Trophoblast cell (in vitro differentiated cells and primary cell): ENCODE data around the gene TAF1B.

Experiments used
- DNase-seq, 2 donors: peaks; one replicate each; pipeline ENCODE4 v3.0.0-alpha.2; 2016
- H2AFZ ChIP-seq: 2 replicates; pipeline ENCODE4 v1.6.1; 2013; ENCODE audit warnings: low read length, moderate library complexity, mild to moderate bottlenecking; ENCODE audit not compliant: insufficient read depth, poor library complexity
- H2AK5ac ChIP-seq: 2 replicates; pipeline ENCODE4 v1.6.1; 2013; ENCODE audit warnings: mild to moderate bottlenecking, low read length
- H2BK120ac ChIP-seq: 2 replicates; pipeline ENCODE4 v1.6.1; 2013; ENCODE audit warnings: low read length, mild to moderate bottlenecking, moderate library complexity; ENCODE audit not compliant: insufficient read depth, poor library complexity
- H2BK12ac ChIP-seq: 2 replicates; pipeline ENCODE4 v1.6.1; 2013; ENCODE audit warnings: mild to moderate bottlenecking, low read length, moderate library complexity
- H2BK5ac ChIP-seq: 2 replicates; pipeline ENCODE4 v1.6.1; 2013; ENCODE audit warnings: low read length, low read depth, moderate library complexity, mild to moderate bottlenecking; ENCODE audit not compliant: poor library complexity
- H3K14ac ChIP-seq: 2 replicates; pipeline ENCODE4 v1.6.1; 2013; ENCODE audit warnings: mild to moderate bottlenecking, low read length
- H3K18ac ChIP-seq: 2 replicates; pipeline ENCODE4 v1.6.1; 2013; ENCODE audit warnings: mild to moderate bottlenecking, low read length
- H3K23ac ChIP-seq: 2 replicates; pipeline ENCODE4 v1.6.1; 2013; ENCODE audit warnings: low read length
- H3K27ac ChIP-seq: 2 replicates; pipeline ENCODE4 v1.5.1; 2013; ENCODE audit warnings: low read depth, mild to moderate bottlenecking, inconsistent platforms, low read length, moderate library complexity
- H3K27me3 ChIP-seq: 2 replicates; pipeline ENCODE4 v1.6.1; 2013; ENCODE audit warnings: inconsistent platforms, mild to moderate bottlenecking, low read length, moderate library complexity; ENCODE audit not compliant: insufficient read depth
- H3K36me3 ChIP-seq, 2 experiments: 1 replicate in 1 of 2; 2 replicates in 1 of 2; pipeline ENCODE4 v1.6.1; 2013; ENCODE audit warnings: low read length in 2 of 2, mild to moderate bottlenecking in 2 of 2, moderate library complexity in 1 of 2; ENCODE audit not compliant: insufficient read depth in 2 of 2, control insufficient read depth in 1 of 2
- H3K4ac ChIP-seq: 2 replicates; pipeline ENCODE4 v1.6.1; 2013; ENCODE audit warnings: low read depth, mild to moderate bottlenecking, low read length, moderate library complexity
- H3K4me1 ChIP-seq, 2 experiments: 1 replicate in 1 of 2; 2 replicates in 1 of 2; pipeline ENCODE4 v1.6.1; 2013; ENCODE audit warnings: low read length in 2 of 2, mild to moderate bottlenecking in 2 of 2, moderate library complexity in 1 of 2; ENCODE audit not compliant: insufficient read depth in 2 of 2, control insufficient read depth in 1 of 2
- H3K4me2 ChIP-seq: 2 replicates; pipeline ENCODE4 v1.6.1; 2013; ENCODE audit warnings: inconsistent platforms, mild to moderate bottlenecking, low read length, moderate library complexity
- H3K4me3 ChIP-seq: 2 replicates; pipeline ENCODE4 v1.5.1; 2013; ENCODE audit warnings: mild to moderate bottlenecking, low read depth, low read length, inconsistent platforms
- H3K79me1 ChIP-seq: one replicate; pipeline ENCODE4 v1.6.1; 2013; ENCODE audit warnings: low read length
- H3K79me2 ChIP-seq: 2 replicates; pipeline ENCODE4 v1.6.1; 2013; ENCODE audit warnings: low read length, mild to moderate bottlenecking; ENCODE audit not compliant: control insufficient read depth, insufficient read depth, poor library complexity
- H3K9ac ChIP-seq: 2 replicates; pipeline ENCODE4 v1.6.1; 2013; ENCODE audit warnings: mild to moderate bottlenecking, low read length
- H3K9me3 ChIP-seq: 2 replicates; pipeline ENCODE4 v1.6.1; 2013; ENCODE audit warnings: low read depth, mild to moderate bottlenecking, control low read depth, inconsistent platforms, low read length; ENCODE audit not compliant: insufficient read depth
- H4K12ac ChIP-seq: 2 replicates; pipeline ENCODE4 v1.6.1; 2013; ENCODE audit warnings: low read depth, mild to moderate bottlenecking, low read length, moderate library complexity
- H4K8ac ChIP-seq: 2 replicates; pipeline ENCODE4 v1.6.1; 2013; ENCODE audit warnings: low read depth, mild to moderate bottlenecking, low read length, moderate library complexity
- H4K91ac ChIP-seq: one replicate; pipeline ENCODE4 v1.6.1; 2013; ENCODE audit warnings: low read depth, mild to moderate bottlenecking, low read length, moderate library complexity
- WGBS: extraction: QIAGEN DNeasy Blood & Tissue Kit; methylation state at CpG from one replicate; pipeline ENCODE4 v1.1.7; 2013; ENCODE audit warnings: missing lambda C conversion rate; ENCODE audit not compliant: insufficient read length, insufficient coverage; ENCODE audit errors: extremely low coverage; 5-methylcytosine and 5-hydroxymethylcytosine counted together

The TAF1B gene

DNA sequence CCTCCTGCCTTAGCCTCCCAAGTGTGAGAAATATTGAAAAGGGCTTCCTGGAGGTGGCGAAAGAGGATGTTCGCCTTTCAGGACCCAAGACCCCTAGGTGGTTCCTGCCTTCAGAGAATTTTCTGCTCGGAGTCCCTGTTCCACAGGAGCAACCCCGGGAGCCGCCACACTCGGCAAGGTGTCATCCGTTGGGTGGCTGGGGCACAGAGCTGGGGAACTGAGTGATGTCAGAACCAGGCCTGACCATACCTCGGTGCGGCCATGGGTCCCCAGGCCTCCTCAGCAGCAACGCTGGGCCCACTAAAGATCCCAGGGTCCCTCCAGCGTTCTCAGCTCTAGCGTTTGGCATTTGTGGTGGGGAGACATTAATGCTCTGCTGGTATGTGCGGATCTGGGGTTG lies 23.7 kb upstream of the TAF1B start:
- DNase-seq, result no peak
- no peak overlapping the region for H3K4me3 ChIP-seq
- H3K9ac ChIP-seq, result no peak overlapping the region
- H2AFZ ChIP-seq, result no peak overlapping the region
- H3K9me3 ChIP-seq, result no peaks in the 10 kb centered on the region
- H4K8ac ChIP-seq, result no peak overlapping the region
- H3K4ac ChIP-seq, result no peak overlapping the region
- no peaks in the 10 kb centered on the region for H3K79me2 ChIP-seq
- H3K23ac ChIP-seq, result no peak overlapping the region
- H3K14ac ChIP-seq, result peak overlapping the region; percentile 62
- H3K4me1 ChIP-seq, result peaks cover 8 to 10% of the 10 kb centered on the region in 2 experiments
- peaks cover 10% of the 10 kb centered on the region for H3K79me1 ChIP-seq
- H2BK5ac ChIP-seq, result peak overlapping the region; percentile 47
- H4K91ac ChIP-seq, result peak overlapping the region; percentile 31
- no peaks in the 10 kb centered on the region for H3K36me3 ChIP-seq
- H2BK12ac ChIP-seq, result peak overlapping the region; percentile 53
- peak overlapping the region; percentile 82 for H2AK5ac ChIP-seq
- no peak overlapping the region for H4K12ac ChIP-seq
- H3K18ac ChIP-seq, result peak overlapping the region; percentile 16
- H3K27me3 ChIP-seq, result no peaks in the 10 kb centered on the region
- H2BK120ac ChIP-seq, result peak overlapping the region; percentile 57
- H3K4me2 ChIP-seq, result no peak overlapping the region
- no CpG with 5 or more reads among the region's 13 CpGs for WGBS
- H3K27ac ChIP-seq, result no peak overlapping the region

DNA sequence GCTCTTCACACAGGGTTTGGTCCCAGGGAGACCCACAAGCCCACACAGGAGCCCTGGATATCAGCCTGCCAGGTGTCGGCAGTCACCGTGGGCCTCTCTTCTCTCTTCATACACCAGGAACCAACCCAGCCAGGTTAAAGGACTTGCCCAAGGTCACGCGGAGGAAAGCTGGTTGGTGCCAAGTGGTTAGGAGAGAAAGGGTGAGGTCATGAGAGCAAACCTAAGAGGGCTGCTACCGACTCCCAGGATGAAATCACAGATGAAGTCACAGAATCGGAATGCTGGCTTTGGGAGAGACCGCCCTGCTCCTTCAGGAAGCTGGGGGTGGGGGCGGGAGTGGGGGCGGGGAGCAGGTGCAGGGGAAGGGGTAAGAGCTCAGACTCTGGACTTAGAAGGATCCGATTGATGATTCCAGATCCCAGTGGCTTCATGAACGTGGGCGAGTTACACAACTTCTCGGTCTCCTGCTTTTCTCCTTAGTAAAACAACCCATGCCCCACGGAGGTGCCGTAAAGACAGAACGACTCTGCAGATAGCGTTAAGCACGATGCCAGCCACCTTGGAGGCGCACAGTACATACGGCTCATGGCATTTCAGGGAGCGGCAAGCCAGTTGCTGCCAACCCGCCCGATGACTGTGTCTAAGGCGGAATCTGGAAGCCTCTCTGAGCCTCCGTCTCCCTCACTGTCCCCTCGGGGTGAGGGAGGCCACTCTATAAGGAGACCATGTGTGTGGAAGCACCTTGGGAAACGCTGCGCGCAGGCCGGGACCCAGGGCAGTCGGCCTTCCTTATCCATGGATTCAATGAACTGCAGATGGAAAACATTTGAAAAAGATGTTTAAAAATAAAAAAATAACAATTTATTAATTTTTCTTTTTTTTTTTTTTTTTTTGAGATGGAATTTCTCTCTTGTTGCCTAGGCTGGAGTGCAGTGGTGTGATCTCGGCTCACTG lies 23.0 kb upstream of the TAF1B start:
- Histone ChIP-seq H3K79me1 (peaks cover 7% of the 10 kb centered on the region), H2BK120ac (peak overlapping the region; percentile 57), H4K12ac (no peak overlapping the region), H4K91ac (peak overlapping the region; percentile 31), H4K8ac (peak overlapping the region; percentile 63), H2BK5ac (peak overlapping the region; percentile 47), H3K36me3 (no peaks in the 10 kb centered on the region), H3K4me3 (no peak overlapping the region), H3K27me3 (no peaks in the 10 kb centered on the region), H3K79me2 (no peaks in the 10 kb centered on the region), H3K23ac (no peak overlapping the region), H3K9me3 (no peaks in the 10 kb centered on the region), H3K27ac (no peak overlapping the region), H3K14ac (peak overlapping the region; percentile 56), H3K18ac (no peak overlapping the region), H3K4me2 (no peak overlapping the region), H2AK5ac (no peak overlapping the region), H2AFZ (no peak overlapping the region), H3K4me1 (peaks cover 6 to 10% of the 10 kb centered on the region in 2 experiments), H2BK12ac (peak overlapping the region; percentile 53), H3K9ac (no peak overlapping the region), H3K4ac (no peak overlapping the region)
- WGBS, result no CpG with 5 or more reads among the region's 32 CpGs
- peak in 1 of 2 donors; percentile 65 for DNase-seq

- Histone ChIP-seq H3K4ac (no peak overlapping the region), H3K14ac (no peak overlapping the region), H3K9ac (no peak overlapping the region), H2AK5ac (peak overlapping the region; percentile 68), H2BK5ac (peak overlapping the region; percentile 6), H3K23ac (no peak overlapping the region), H3K4me2 (no peak overlapping the region), H3K4me3 (no peak overlapping the region), H2BK120ac (peak overlapping the region; percentile 63), H3K18ac (no peak overlapping the region), H3K79me2 (no peaks in the 10 kb centered on the region), H3K9me3 (no peaks in the 10 kb centered on the region), H4K91ac (peak overlapping the region; percentile 28), H3K27ac (no peak overlapping the region), H2BK12ac (peak overlapping the region; percentile 2), H3K27me3 (no peaks in the 10 kb centered on the region), H3K79me1 (peaks cover 5% of the 10 kb centered on the region), H4K8ac (peak overlapping the region; percentile 69), H3K4me1 (peaks cover 6% of the 10 kb centered on the region in 2 experiments), H2AFZ (no peak overlapping the region), H4K12ac (no peak overlapping the region), H3K36me3 (no peaks in the 10 kb centered on the region)
- no peak for DNase-seq
- no CpG with 5 or more reads among the region's 12 CpGs for WGBS
Measured at GRCh38 chr2:9821805-9822445, 21.3 kb upstream of the TAF1B start.

DNA sequence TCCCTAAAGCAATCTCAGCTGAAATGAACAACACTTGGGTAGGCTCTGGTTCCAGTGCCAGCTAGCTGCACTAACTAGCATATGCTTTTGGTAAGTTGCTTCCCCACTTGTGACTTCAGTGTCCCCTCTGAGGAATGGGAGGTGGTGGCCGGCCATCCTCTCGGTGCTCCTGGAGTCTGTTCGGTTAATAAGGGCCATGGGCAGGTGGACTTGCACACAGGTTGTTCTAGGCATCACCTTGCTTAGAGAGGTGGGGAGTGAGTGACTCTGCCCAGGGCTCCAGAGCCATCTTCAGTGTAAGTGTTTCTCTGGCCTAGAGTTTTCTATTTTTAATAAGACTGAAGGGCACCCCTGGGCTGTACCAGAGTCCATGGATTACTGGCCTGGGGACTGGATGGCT lies 18.8 kb upstream of the TAF1B start:
- H3K9ac ChIP-seq, result no peak overlapping the region
- peaks cover 6% of the 10 kb centered on the region in 2 experiments for H3K4me1 ChIP-seq
- H3K36me3 ChIP-seq, result no peaks in the 10 kb centered on the region
- H3K4ac ChIP-seq, result no peak overlapping the region
- H4K8ac ChIP-seq, result no peak overlapping the region
- no peaks in the 10 kb centered on the region for H3K9me3 ChIP-seq
- H3K27ac ChIP-seq, result no peak overlapping the region
- no peak overlapping the region for H2BK12ac ChIP-seq
- H3K14ac ChIP-seq, result no peak overlapping the region
- no peak overlapping the region for H2BK120ac ChIP-seq
- no peak overlapping the region for H3K4me2 ChIP-seq
- H3K23ac ChIP-seq, result no peak overlapping the region
- no peak overlapping the region for H3K4me3 ChIP-seq
- no peak overlapping the region for H4K12ac ChIP-seq
- WGBS, result no CpG with 5 or more reads among the region's 3 CpGs
- no peaks in the 10 kb centered on the region for H3K79me2 ChIP-seq
- peaks cover 5% of the 10 kb centered on the region for H3K79me1 ChIP-seq
- H3K27me3 ChIP-seq, result no peaks in the 10 kb centered on the region
- H2AK5ac ChIP-seq, result no peak overlapping the region
- no peak for DNase-seq
- no peak overlapping the region for H3K18ac ChIP-seq
- no peak overlapping the region for H4K91ac ChIP-seq
- H2AFZ ChIP-seq, result no peak overlapping the region
- H2BK5ac ChIP-seq, result no peak overlapping the region
